Measurements from ENCODE around the gene CYP39A1.

The CYP39A1 gene

DNA sequence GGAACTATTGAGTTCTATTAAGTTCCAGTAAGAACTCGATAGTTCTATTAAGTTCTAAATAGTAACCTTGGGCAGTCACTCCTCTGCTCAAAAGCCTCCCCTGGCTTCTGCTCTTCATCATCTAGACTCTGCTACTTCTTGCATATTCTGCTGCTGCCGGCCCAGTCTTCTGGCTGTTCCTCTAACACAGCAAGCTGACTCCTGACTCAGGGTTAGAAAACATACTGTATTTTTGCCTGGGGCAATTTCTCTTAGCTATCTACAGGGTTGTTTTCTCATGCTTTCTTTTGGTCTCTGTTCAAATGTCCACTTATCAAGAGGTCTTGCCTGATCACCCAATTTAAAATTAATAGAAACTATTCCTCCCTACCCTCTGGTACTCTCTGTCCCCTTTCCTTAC is 14.8 kb upstream of the CYP39A1 start:
- TF ChIP-seq, protein P1, sequence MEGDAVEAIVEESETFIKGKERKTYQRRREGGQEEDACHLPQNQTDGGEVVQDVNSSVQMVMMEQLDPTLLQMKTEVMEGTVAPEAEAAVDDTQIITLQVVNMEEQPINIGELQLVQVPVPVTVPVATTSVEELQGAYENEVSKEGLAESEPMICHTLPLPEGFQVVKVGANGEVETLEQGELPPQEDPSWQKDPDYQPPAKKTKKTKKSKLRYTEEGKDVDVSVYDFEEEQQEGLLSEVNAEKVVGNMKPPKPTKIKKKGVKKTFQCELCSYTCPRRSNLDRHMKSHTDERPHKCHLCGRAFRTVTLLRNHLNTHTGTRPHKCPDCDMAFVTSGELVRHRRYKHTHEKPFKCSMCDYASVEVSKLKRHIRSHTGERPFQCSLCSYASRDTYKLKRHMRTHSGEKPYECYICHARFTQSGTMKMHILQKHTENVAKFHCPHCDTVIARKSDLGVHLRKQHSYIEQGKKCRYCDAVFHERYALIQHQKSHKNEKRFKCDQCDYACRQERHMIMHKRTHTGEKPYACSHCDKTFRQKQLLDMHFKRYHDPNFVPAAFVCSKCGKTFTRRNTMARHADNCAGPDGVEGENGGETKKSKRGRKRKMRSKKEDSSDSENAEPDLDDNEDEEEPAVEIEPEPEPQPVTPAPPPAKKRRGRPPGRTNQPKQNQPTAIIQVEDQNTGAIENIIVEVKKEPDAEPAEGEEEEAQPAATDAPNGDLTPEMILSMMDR (IDR thresholded peaks at IDR 0.05; ENCODE audit: insufficient read depth, missing control alignments): no peak
- FAIRE-seq: no peak
- DNase-seq (ENCODE audit: insufficient read length, low spot score): no peak

GRCh38 chr6:46661483-46661882 is 8.9 kb upstream of the CYP39A1 start:
- no peak for DNase-seq (ENCODE audit: insufficient read length, low spot score)
- FAIRE-seq: no peak
- TF ChIP-seq, protein P1 (IDR thresholded peaks at IDR 0.05; ENCODE audit: insufficient read depth, missing control alignments): no peak

DNA sequence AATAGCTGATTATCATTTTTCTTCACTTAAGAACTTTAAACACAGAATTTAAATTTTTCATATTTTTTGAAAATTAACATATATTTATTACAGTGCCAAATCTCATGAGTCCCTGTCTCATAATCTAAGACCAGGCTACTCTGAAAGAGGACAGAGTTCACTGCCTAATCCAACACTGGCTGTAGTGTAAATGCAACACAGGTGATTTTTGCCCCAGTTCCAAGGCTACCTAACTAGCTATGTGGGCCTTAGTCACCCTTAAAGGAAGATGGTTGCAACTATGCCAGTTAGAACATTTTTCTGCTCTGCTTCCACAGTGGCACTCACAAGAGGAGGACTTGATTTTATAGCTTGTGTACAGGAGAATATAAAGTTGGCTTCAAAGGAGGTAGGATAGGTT is 5.0 kb upstream of the CYP39A1 start:
- TF ChIP-seq, protein P1 (IDR thresholded peaks at IDR 0.05; ENCODE audit: insufficient read depth, missing control alignments): no peak
- no peak for DNase-seq (ENCODE audit: insufficient read length, low spot score)
- FAIRE-seq: no peak

- DNase-seq (ENCODE audit: insufficient read length, low spot score): no peak
- FAIRE-seq: no peak
- TF ChIP-seq, protein P1 (IDR thresholded peaks at IDR 0.05; ENCODE audit: insufficient read depth, missing control alignments): peak; percentile 45
Measured at GRCh38 chr6:46655803-46656202, 3.2 kb upstream of the CYP39A1 start.

- TF ChIP-seq, protein P1 (IDR thresholded peaks at IDR 0.05; ENCODE audit: insufficient read depth, missing control alignments): no peak
- FAIRE-seq: peak; percentile 11
- DNase-seq (ENCODE audit: insufficient read length, low spot score): no peak
Measured at GRCh38 chr6:46653439-46654195, 999 bp upstream of the CYP39A1 start.

GRCh38 chr6:46652232-46652602 is 401 bp downstream of the CYP39A1 start:
- TF ChIP-seq, protein P1 (IDR thresholded peaks at IDR 0.05; ENCODE audit: insufficient read depth, missing control alignments): no peak
- FAIRE-seq (no peak), DNase-seq (ENCODE audit: insufficient read length, low spot score) (no peak)

DNA sequence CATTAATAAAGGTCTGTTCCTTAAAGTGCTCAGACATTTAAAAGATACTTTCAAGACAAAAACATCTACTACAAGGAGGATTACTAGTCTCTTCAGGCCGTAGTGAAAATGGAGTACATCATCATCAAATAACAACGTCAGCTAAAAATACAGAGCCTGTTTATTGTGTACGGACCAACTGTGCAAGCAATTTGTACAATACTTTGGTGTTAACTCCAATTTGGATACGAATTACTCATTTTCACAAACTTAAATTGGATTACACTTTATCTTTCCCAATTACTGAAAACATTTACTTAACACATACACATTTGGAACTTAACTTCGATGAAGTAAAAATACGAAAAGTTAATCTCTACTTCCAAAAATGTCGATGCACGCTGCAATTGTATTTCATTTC is 802 bp downstream of the CYP39A1 start:
- DNase-seq (ENCODE audit: insufficient read length, low spot score) (no peak), FAIRE-seq (no peak)
- TF ChIP-seq, protein P1 (IDR thresholded peaks at IDR 0.05; ENCODE audit: insufficient read depth, missing control alignments): no peak
